ENCODE data around the gene ITFG1. TPM values are rescaled to one million over a fixed set of nuclear protein-coding genes. Genes with fewer than 3 reads are reported as not detected.

Gene ITFG1
- total RNA-seq, 1 experiment from 2014 or later, result 18.0 TPM

DNA sequence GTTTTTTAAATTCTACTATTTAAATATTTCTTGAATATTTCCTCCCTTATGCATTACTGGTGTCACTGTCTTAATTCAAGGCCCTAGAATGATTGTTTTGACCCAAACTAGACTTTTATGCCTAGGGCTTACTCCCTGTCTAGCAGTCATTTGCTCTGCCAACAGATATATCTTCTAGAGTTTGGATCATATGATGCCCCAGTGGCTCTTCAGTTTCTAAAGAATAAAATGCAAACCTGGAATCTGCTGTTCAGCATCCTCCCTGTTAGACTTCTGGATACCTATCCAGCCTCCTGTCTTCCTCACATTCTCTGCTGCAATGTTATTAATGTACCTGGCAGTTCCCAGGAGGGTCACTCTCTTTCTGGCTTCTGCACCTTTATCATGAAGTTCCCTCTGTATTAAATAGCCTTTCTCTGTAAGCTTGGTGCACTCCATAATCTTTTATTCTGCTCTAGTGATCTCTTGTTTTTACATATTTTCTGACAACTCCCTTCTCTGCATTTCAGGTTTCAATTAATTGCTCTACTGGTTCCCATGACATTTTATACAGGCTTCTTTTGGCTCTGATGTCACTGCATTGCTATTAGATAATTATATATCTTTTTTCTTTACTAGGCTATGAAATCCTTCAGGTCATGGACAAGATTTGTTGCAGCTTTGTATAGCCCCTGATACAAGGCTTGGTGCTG is 15.9 kb upstream of the ITFG1 start:
- Histone ChIP-seq H3K9ac (ENCODE audit: extremely low read depth, insufficient read length, low read length) (no peak overlapping the region), H3K23me2 (ENCODE audit: insufficient read length, low read depth, low read length, poor library complexity, severe bottlenecking) (no peaks in the 10 kb centered on the region), H3K56ac (ENCODE audit: insufficient read length, low read depth, low read length) (no peak overlapping the region), H4K5ac (ENCODE audit: insufficient read length, low read depth, low read length) (no peak overlapping the region), H2BK15ac (ENCODE audit: low read depth, low read length) (no peak overlapping the region), H2BK5ac (ENCODE audit: insufficient read length, low read length) (no peak overlapping the region), H3K27me3 (ENCODE audit: insufficient read depth, low read length) (no peaks in the 10 kb centered on the region), H3K4me2 (ENCODE audit: insufficient read depth, insufficient read length, low read length) (no peak overlapping the region), H3K4ac (ENCODE audit: low read depth, low read length) (no peak overlapping the region), H4K91ac (ENCODE audit: insufficient read length, low read depth, low read length) (no peak overlapping the region), H3K79me1 (ENCODE audit: insufficient read depth, low read depth, low read length, poor library complexity, severe bottlenecking) (no peaks in the 10 kb centered on the region), H3K4me1 (ENCODE audit: insufficient read depth, low read length) (no peaks in the 10 kb centered on the region), H3T11ph (ENCODE audit: low read length) (no peak overlapping the region), H3K23ac (ENCODE audit: insufficient read length, low read depth, low read length) (no peak overlapping the region), H2AK5ac (ENCODE audit: insufficient read length, low read length) (no peak overlapping the region), H2BK20ac (ENCODE audit: low read depth, low read length, poor library complexity, severe bottlenecking) (no peak overlapping the region), H2BK12ac (ENCODE audit: insufficient read length, low read depth, low read length) (no peak overlapping the region), H4K8ac (replicated peaks; ENCODE audit: insufficient read length, low read depth, low read length) (no peak overlapping the region), H3K14ac (ENCODE audit: insufficient read depth, low read length) (no peak overlapping the region), H4K20me1 (ENCODE audit: control insufficient read depth, insufficient read depth, insufficient read length) (no peaks in the 10 kb centered on the region), H3K18ac (ENCODE audit: insufficient read length, low read depth, low read length) (no peak overlapping the region), H3K27ac (ENCODE audit: insufficient read length, low read depth, low read length) (no peak overlapping the region), H2BK120ac (ENCODE audit: low read depth, low read length, poor library complexity, severe bottlenecking) (no peak overlapping the region), H3K9me3 (ENCODE audit: control insufficient read depth, low read depth, low read length) (no peaks in the 10 kb centered on the region), H2AFZ (ENCODE audit: low read length) (no peak overlapping the region), H3K79me2 (ENCODE audit: insufficient read depth, low read length) (no peaks in the 10 kb centered on the region)
- no peaks in the 10 kb centered on the region for H3K27me3 Mint-ChIP-seq (ENCODE audit: low read depth)
- no peaks in the 10 kb centered on the region for H3K36me3 Mint-ChIP-seq (ENCODE audit: insufficient read depth in 1 of 3, low read depth in 3 of 3)
- no peak overlapping the region for H3K4me3 Mint-ChIP-seq
- no peaks in the 10 kb centered on the region for H3K9me3 Mint-ChIP-seq
- peaks cover 0 to 7% of the 10 kb centered on the region in 2 experiments; a peak in 2 of 4 replicates for H3K4me1 Mint-ChIP-seq
- DNase-seq, result no peak
- no peak for TF ChIP-seq CTCF (conservative IDR thresholded peaks at IDR 0.05)
- no peak overlapping the region for H3K27ac Mint-ChIP-seq
